SK-N-SH (cell line): ENCODE measurements around the gene ACSL3. TPM values are rescaled to one million over a fixed set of nuclear protein-coding genes. Genes with fewer than 3 reads are reported as not detected.
A peak's percentile ranks its signal among the peaks of the same experiment; 100 is the strongest.

Experiments
- CTCF ChIA-PET: fragments of 300-600, 350-600 bp; formaldehyde crosslinking; extraction: SDS; loops from one replicate; lab custom pipeline; 2021; lab: Yijun Ruan, JAX
- POLR2A ChIA-PET: fragments of 350-600 bp; sonication (Branson Sonifier 250); formaldehyde crosslinking; extraction: SDS; loops from one replicate; lab custom pipeline; 2020; ENCODE audit warnings: antibody characterized with exemption, inconsistent platforms; lab: Yijun Ruan, JAX
- DNase-seq: peaks from one replicate; pipeline ENCODE4 v3.0.0; 2012
- H2AFZ ChIP-seq: fragments of 200-600 bp; sonication (generic); 2 replicates; pipeline ENCODE4 v1.8.1; 2016; ENCODE audit warnings: antibody characterized with exemption, mild to moderate bottlenecking, low read depth
- H3F3A ChIP-seq: fragments of 200-600 bp; sonication (generic); replicated peaks from 2 replicates; pipeline ENCODE3; 2016; ENCODE audit warnings: antibody characterized with exemption, mild to moderate bottlenecking; ENCODE audit not compliant: insufficient read depth
- H3K27ac ChIP-seq, 2 experiments: fragments of 200-500 bp in 1 of 2; fragments of 200-600 bp in 1 of 2; sonication (Bioruptor generic) in 1 of 2; sonication (generic), shearing (Covaris generic) in 1 of 2; 2 replicates each; pipeline versions ENCODE4 v1.5.1 to v1.6.1; 2014 to 2016; ENCODE audit warnings: low read depth in 2 of 2, inconsistent platforms in 1 of 2, low read length in 1 of 2, mild to moderate bottlenecking in 1 of 2, mixed read lengths in 1 of 2
- H3K27me3 ChIP-seq: fragments of 200-600 bp; sonication (generic), shearing (Covaris generic); 2 replicates; pipeline ENCODE4 v1.6.1; 2016; ENCODE audit warnings: mixed run types; ENCODE audit not compliant: insufficient read depth
- H3K36me3 ChIP-seq, 2 experiments: fragments of 200-500 bp in 1 of 2; fragments of 200-600 bp in 1 of 2; sonication (Bioruptor generic) in 1 of 2; sonication (generic) in 1 of 2; replicated peaks in 1 of 2; 2 replicates each; pipeline versions ENCODE3 to v1.5.1; 2014 to 2016; ENCODE audit warnings: low read length in 1 of 2, mild to moderate bottlenecking in 1 of 2; ENCODE audit not compliant: insufficient read depth in 2 of 2, control insufficient read depth in 1 of 2
- H3K4me1 ChIP-seq, 2 experiments: fragments of 200-500 bp in 1 of 2; fragments of 200-600 bp in 1 of 2; sonication (Bioruptor generic) in 1 of 2; sonication (generic), shearing (Covaris generic) in 1 of 2; 2 replicates each; pipeline versions ENCODE4 v1.5.1 to v1.6.1; 2014 to 2016; ENCODE audit warnings: low read depth in 1 of 2, low read length in 1 of 2, mixed run types in 1 of 2; ENCODE audit not compliant: insufficient read depth in 2 of 2, control insufficient read depth in 1 of 2
- H3K4me2 ChIP-seq: fragments of 200-600 bp; sonication (generic), shearing (Covaris generic); 2 replicates; pipeline ENCODE4 v1.6.1; 2017; ENCODE audit warnings: mixed run types
- H3K4me3 ChIP-seq, 2 experiments: fragments of 200-500 bp in 1 of 2; fragments of 200-600 bp in 1 of 2; sonication (Bioruptor generic) in 1 of 2; sonication (generic), shearing (Covaris generic) in 1 of 2; 2 replicates each; pipeline versions ENCODE4 v1.5.1 to v1.8.1; 2014 to 2016; ENCODE audit warnings: low read depth in 2 of 2, inconsistent platforms in 1 of 2, low read length in 1 of 2, mild to moderate bottlenecking in 1 of 2, mixed read lengths in 1 of 2, moderate library complexity in 1 of 2
- H3K79me2 ChIP-seq: fragments of 200-600 bp; sonication (generic); 2 replicates; pipeline ENCODE4 v1.8.1; 2017; ENCODE audit warnings: mild to moderate bottlenecking; ENCODE audit not compliant: insufficient read depth
- H3K9ac ChIP-seq: fragments of 200-600 bp; sonication (generic); 2 replicates; pipeline ENCODE4 v1.6.1; 2017; ENCODE audit warnings: mixed run types
- H3K9me2 ChIP-seq: fragments of 200-600 bp; sonication (generic); 2 replicates; pipeline ENCODE4 v1.6.1; 2017; ENCODE audit warnings: mixed run types
- H3K9me3 ChIP-seq: fragments of 200-600 bp; sonication (generic); 2 replicates; pipeline ENCODE4 v1.6.1; 2017; ENCODE audit warnings: mixed run types, mild to moderate bottlenecking, moderate library complexity
- H4K20me1 ChIP-seq: fragments of 200-600 bp; sonication (generic); 2 replicates; pipeline ENCODE4 v1.6.1; 2017; ENCODE audit warnings: mild to moderate bottlenecking, mixed run types; ENCODE audit not compliant: insufficient read depth
- EZH2phosphoT487 ChIP-seq: fragments of 200-600 bp; sonication (generic); IDR thresholded peaks from 2 replicates; pipeline ENCODE4 v1.6.1; 2017; ENCODE audit warnings: low read depth, mixed run types, mild to moderate bottlenecking, antibody characterized with exemption, moderate library complexity, borderline replicate concordance
- FOSL2 ChIP-seq: IDR thresholded peaks from 2 replicates; pipeline ENCODE4 v1.4.0; 2012; ENCODE audit warnings: low read depth, mild to moderate bottlenecking, moderate library complexity, borderline replicate concordance
- GABPA ChIP-seq: IDR thresholded peaks from 2 replicates; pipeline ENCODE4 v1.4.0; 2012; ENCODE audit warnings: low read depth, mild to moderate bottlenecking
- GATA2 ChIP-seq: sonication (generic); formaldehyde crosslinking; IDR thresholded peaks from 2 replicates; pipeline ENCODE4 v1.5.0; 2020; ENCODE audit warnings: mild to moderate bottlenecking, missing genetic modification reagents
- JUND ChIP-seq: IDR thresholded peaks from 2 replicates; pipeline ENCODE4 v1.4.0; 2012
- MEF2A ChIP-seq: IDR thresholded peaks from 2 replicates; pipeline ENCODE4 v1.4.0; 2012; ENCODE audit warnings: low read depth, borderline replicate concordance
- RCOR1 ChIP-seq: fragments of 150-350 bp; IDR thresholded peaks from 2 replicates; pipeline ENCODE4 v1.6.1; 2017; ENCODE audit warnings: antibody characterized with exemption, low read length
- SMC3 ChIP-seq: IDR thresholded peaks from 2 replicates; pipeline ENCODE4 v1.6.1; 2012; ENCODE audit warnings: low read depth, low read length, improper control_type of control experiment
- TCF12 ChIP-seq: IDR thresholded peaks from 2 replicates; pipeline ENCODE4 v1.4.0; 2012
- YY1 ChIP-seq: IDR thresholded peaks from 2 replicates; pipeline ENCODE4 v1.4.0; 2012; ENCODE audit warnings: low read depth, mild to moderate bottlenecking
- WGBS: methylation state at CpG from one replicate; pipeline ENCODE4 v1.1.6; 2017; ENCODE audit warnings: low lambda C conversion rate; 5-methylcytosine and 5-hydroxymethylcytosine counted together
- polyA plus RNA-seq, 3 experiments: library from polyadenylated mRNA; depleted of rRNA; stranded (reverse); fragments of >200 nt; gene quantifications; 2 replicates each; pipeline ENCODE4 v1.2.3, GENCODE V29; 2012
- TF ChIP-seq, protein P1 (sequence below): IDR thresholded peaks from 2 replicates; pipeline ENCODE4 v1.6.1; 2012; ENCODE audit warnings: mild to moderate bottlenecking, low read depth, low read length, moderate library complexity
- TF ChIP-seq, protein P2 (sequence below): fragments of 150-350 bp; IDR thresholded peaks from 2 replicates; pipeline ENCODE4 v1.6.1; 2017; ENCODE audit warnings: antibody characterized with exemption, low read length, low read depth, borderline replicate concordance
- TF ChIP-seq, protein P3 (sequence below): fragments of 200-600 bp; sonication (generic); IDR thresholded peaks from 2 replicates; pipeline ENCODE4 v1.6.1; 2017; ENCODE audit warnings: antibody characterized with exemption, mild to moderate bottlenecking, moderate library complexity
- TF ChIP-seq, protein P4 (sequence below): IDR thresholded peaks from 2 replicates; pipeline ENCODE4 v1.4.0; 2012; ENCODE audit warnings: low read depth, borderline replicate concordance
- TF ChIP-seq, protein P5 (sequence below): IDR thresholded peaks from 2 replicates; pipeline ENCODE4; 2012

The ACSL3 gene
- polyA plus RNA-seq, 1 of the 3 experiments (the other 2 are of a cell fraction), result 15.7 TPM

DNA sequence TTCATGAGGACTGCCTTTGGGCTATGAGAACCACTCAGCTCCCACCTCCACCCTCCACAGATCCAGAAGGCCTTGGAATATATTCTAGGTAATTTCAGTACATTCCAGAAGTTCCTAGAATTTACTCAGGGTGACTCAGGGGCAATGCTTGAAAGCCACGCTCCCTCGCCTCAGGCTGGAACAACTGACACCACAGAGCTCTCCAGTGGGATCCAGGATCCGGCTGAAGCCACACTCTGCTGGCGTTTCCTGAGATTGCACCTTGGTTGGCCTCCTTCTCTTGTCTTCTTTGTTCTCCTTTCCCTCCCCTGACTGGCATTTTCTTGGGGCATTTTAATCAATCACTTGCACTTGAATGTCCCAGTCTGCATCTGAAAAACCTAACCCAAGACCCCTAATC, 98.5 kb downstream of the ACSL3 start (continued):
- TF ChIP-seq, protein P1, sequence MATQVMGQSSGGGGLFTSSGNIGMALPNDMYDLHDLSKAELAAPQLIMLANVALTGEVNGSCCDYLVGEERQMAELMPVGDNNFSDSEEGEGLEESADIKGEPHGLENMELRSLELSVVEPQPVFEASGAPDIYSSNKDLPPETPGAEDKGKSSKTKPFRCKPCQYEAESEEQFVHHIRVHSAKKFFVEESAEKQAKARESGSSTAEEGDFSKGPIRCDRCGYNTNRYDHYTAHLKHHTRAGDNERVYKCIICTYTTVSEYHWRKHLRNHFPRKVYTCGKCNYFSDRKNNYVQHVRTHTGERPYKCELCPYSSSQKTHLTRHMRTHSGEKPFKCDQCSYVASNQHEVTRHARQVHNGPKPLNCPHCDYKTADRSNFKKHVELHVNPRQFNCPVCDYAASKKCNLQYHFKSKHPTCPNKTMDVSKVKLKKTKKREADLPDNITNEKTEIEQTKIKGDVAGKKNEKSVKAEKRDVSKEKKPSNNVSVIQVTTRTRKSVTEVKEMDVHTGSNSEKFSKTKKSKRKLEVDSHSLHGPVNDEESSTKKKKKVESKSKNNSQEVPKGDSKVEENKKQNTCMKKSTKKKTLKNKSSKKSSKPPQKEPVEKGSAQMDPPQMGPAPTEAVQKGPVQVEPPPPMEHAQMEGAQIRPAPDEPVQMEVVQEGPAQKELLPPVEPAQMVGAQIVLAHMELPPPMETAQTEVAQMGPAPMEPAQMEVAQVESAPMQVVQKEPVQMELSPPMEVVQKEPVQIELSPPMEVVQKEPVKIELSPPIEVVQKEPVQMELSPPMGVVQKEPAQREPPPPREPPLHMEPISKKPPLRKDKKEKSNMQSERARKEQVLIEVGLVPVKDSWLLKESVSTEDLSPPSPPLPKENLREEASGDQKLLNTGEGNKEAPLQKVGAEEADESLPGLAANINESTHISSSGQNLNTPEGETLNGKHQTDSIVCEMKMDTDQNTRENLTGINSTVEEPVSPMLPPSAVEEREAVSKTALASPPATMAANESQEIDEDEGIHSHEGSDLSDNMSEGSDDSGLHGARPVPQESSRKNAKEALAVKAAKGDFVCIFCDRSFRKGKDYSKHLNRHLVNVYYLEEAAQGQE, result no peak
- no peak for TF ChIP-seq GATA2
- TF ChIP-seq, protein P2, sequence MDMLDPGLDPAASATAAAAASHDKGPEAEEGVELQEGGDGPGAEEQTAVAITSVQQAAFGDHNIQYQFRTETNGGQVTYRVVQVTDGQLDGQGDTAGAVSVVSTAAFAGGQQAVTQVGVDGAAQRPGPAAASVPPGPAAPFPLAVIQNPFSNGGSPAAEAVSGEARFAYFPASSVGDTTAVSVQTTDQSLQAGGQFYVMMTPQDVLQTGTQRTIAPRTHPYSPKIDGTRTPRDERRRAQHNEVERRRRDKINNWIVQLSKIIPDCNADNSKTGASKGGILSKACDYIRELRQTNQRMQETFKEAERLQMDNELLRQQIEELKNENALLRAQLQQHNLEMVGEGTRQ, result no peak
- TF ChIP-seq EZH2phosphoT487, result no peak
- TF ChIP-seq, protein P3, sequence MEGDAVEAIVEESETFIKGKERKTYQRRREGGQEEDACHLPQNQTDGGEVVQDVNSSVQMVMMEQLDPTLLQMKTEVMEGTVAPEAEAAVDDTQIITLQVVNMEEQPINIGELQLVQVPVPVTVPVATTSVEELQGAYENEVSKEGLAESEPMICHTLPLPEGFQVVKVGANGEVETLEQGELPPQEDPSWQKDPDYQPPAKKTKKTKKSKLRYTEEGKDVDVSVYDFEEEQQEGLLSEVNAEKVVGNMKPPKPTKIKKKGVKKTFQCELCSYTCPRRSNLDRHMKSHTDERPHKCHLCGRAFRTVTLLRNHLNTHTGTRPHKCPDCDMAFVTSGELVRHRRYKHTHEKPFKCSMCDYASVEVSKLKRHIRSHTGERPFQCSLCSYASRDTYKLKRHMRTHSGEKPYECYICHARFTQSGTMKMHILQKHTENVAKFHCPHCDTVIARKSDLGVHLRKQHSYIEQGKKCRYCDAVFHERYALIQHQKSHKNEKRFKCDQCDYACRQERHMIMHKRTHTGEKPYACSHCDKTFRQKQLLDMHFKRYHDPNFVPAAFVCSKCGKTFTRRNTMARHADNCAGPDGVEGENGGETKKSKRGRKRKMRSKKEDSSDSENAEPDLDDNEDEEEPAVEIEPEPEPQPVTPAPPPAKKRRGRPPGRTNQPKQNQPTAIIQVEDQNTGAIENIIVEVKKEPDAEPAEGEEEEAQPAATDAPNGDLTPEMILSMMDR, result peak; percentile 53
- TF ChIP-seq, all 33 proteins: peak for 9

DNA sequence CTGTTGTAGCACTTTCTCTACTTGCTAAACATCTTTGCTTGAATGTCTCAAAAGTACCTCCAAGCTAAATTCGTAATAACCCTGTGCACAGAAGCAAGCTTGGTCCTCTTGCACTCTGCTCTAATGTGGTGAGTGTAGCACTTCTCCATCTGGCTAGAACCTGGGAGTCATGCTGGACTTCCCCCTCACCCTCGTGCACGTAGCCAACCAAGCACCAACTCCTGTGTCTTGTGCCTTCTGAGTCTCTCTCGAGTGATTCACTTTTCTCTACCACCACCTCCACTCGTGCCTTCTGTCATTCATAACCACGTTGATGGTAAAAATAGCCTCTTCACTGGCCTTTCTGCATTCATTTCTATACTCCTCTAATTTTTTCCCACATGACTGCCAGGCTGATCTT, 99.3 kb downstream of the ACSL3 start:
- DNase-seq, result no peak
- Histone ChIP-seq H4K20me1 (no peaks in the 10 kb centered on the region), H3K4me2 (peak overlapping the region; percentile 25), H3K4me1 (peaks cover 0 to 16% of the 10 kb centered on the region in 2 experiments; a peak in 3 of 4 replicates), H3K4me3 (no peak overlapping the region), H3K79me2 (no peaks in the 10 kb centered on the region), H3F3A (peaks cover 6% of the 10 kb centered on the region), H3K9ac (0 out of 2 replicates have a peak overlapping the region, but pooled peaks have one; percentile 35), H3K27me3 (no peaks in the 10 kb centered on the region), H3K9me3 (no peaks in the 10 kb centered on the region), H3K36me3 (peaks cover 0 to 7% of the 10 kb centered on the region in 2 experiments), H3K9me2 (no peaks in the 10 kb centered on the region), H3K27ac (peak overlapping the region in 1 of 2 experiments; percentile 49; a peak in 2 of 4 replicates), H2AFZ (peak overlapping the region; percentile 53; the same call in 1 of the 2 replicates)
- 50% methylated on average over 6 of the region's 6 CpGs for WGBS
- TF ChIP-seq EZH2phosphoT487 (no peak), SMC3 (no peak), JUND (no peak), RCOR1 (no peak), MEF2A (no peak), TCF12 (no peak), FOSL2 (no peak), GABPA (no peak), YY1 (no peak)
- TF ChIP-seq, protein P4, sequence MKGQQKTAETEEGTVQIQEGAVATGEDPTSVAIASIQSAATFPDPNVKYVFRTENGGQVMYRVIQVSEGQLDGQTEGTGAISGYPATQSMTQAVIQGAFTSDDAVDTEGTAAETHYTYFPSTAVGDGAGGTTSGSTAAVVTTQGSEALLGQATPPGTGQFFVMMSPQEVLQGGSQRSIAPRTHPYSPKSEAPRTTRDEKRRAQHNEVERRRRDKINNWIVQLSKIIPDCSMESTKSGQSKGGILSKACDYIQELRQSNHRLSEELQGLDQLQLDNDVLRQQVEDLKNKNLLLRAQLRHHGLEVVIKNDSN, result no peak
- TF ChIP-seq, protein P1, result no peak
- TF ChIP-seq, protein P5, sequence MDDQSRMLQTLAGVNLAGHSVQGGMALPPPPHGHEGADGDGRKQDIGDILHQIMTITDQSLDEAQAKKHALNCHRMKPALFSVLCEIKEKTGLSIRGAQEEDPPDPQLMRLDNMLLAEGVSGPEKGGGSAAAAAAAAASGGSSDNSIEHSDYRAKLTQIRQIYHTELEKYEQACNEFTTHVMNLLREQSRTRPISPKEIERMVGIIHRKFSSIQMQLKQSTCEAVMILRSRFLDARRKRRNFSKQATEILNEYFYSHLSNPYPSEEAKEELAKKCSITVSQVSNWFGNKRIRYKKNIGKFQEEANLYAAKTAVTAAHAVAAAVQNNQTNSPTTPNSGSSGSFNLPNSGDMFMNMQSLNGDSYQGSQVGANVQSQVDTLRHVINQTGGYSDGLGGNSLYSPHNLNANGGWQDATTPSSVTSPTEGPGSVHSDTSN, result no peak
- TF ChIP-seq, protein P3, result no peak
- CTCF ChIA-PET, result interaction anchor here (0.5 to 1.6 kb wide), 3 partner anchors 21 to 492 kb away, joined by 3 to 4 read pairs (median 3); no protein-coding TSS in a partner anchor
- POLR2A ChIA-PET, result no interaction called here
